CD4-positive, alpha-beta T cell treated with Interleukin-4 for 4 hours (primary cell): Measurements from ENCODE around the gene IL17REL.
A peak's percentile ranks its signal among the peaks of the same experiment; 100 is the strongest.

Source experiments
- DNase-seq: peaks from one replicate; pipeline ENCODE4 v3.0.0-alpha.2; 2020

The IL17REL gene

DNA sequence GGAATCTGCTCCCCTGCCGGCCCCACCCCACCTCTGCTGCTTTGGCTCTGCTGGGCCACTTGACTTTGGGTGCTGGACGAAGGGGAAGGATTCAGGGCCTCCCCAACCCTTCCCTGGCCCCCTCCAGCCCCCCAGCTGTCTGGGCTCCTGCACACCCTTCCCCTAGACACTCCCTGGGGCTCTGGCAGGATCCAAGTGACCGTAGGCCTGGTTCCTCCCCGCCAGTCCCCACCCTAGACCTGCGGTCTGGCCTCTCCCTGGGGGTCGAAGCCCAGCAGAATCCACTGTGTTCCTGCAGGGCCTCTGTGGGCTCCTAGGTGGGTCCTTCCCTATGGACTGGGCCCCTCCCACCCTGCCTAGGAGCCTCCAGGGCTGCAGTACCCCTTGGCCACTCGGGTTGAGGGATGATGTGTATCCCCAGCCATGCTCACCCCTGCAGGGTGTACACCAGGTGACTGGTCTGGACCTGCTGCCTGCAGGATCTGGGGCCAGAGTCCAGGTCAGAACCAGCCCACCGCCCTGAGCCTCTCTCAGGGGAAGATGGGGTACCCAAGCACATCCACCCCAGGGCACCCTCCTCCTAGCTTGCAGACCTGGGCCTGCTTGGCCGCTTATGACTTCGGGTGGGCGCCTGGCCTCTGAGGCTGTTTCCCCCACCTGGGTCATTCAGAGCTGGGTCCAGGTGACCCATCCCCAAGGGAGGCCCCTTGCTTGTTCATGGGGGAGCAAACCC lies 46.4 kb downstream of the IL17REL start:
- DNase-seq, result no peak

DNA sequence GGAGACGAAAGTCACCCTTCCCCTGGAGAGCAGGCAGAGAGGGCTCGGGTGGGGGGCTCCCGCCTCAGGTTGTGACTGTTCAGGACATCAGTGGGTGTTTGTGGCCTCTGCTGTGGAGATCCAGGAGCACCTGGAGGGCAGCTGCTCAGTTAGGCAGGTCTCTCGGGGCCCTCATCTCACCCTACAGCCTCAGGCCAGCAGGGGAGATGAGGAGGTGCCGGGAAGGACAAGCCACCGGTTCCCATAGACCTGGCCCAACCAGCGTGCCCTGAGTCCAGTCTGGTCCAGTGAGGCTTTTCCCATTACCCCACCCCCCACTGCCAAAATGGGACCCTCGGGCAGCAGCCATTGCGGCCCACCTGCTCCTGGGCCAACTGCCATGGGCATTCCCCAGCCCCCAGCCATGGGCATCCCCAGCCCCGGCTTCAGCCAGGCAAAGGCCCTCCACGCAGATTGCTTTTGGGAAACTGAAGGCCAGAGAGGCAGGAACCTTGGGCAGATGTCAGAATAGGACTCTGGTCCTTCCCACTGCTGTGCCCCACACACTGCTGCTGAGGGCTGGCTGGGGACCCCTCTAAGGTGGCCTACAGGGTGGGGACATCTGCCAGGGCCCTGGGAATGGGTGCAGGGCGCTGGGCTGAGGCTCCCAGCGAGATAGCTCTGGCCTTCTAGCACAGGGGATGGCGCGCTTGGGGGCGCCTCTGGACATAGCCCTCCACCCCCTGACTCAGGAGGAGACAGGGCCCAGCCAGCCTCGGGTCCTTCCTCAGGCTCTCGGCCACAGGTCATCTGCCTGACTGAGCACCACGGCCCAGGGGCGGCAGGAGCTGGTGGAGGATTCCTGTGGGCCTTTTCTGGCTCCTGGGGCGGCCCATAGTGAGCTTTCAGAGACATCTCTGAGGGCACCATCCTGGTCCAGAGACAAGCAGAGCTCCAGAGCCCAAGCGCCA lies 47.2 kb downstream of the IL17REL start:
- no peak for DNase-seq

GRCh38 chr22:49964136-49965090 lies 48.2 kb downstream of the IL17REL start:
- DNase-seq, result no peak

DNA sequence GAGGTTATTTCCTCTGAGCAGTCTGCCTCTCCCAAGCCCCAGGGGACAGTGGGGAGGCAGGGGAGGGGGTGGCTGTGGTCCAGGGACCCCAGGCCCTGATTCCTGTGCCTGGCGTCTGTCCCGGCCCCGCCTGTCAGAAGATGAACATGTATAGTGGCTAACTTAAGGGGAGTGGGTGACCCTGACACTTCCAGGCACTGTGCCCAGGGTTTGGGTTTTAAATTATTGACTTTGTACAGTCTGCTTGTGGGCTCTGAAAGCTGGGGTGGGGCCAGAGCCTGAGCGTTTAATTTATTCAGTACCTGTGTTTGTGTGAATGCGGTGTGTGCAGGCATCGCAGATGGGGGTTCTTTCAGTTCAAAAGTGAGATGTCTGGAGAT lies 48.9 kb downstream of the IL17REL start:
- no peak for DNase-seq

GRCh38 chr22:49962751-49963646 lies 49.6 kb downstream of the IL17REL start:
- no peak for DNase-seq

GRCh38 chr22:49962012-49962750 lies 50.4 kb downstream of the IL17REL start:
- DNase-seq, result peak; percentile 94

DNA sequence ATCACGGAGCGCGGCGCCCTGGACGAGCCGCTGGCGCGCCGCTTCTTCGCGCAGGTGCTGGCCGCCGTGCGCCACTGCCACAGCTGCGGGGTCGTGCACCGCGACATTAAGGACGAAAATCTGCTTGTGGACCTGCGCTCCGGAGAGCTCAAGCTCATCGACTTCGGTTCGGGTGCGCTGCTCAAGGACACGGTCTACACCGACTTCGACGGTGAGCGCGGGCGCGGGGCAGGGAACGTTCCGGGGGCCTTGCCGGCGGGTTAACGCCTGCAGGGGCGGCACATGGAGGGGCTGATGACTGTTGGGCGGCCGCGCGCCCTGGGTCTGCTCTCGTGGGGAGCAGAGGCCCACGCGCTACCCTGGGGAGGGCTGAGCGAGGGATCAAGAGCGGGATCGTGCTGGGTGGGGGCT lies 51.0 kb downstream of the IL17REL start:
- DNase-seq, result no peak

GRCh38 chr22:49961005-49961600 lies 51.5 kb downstream of the IL17REL start:
- DNase-seq, result no peak

- DNase-seq, result peak; percentile 96
These were observed 52.2 kb downstream of the IL17REL start, which contains the start of gene PIM3 for GRCh38 chr22:49960159-49961004. TSS of gene PIM3 (plus strand) at chr22:49960772. CDS start at chr22:49960948, 176 bp downstream.

DNA sequence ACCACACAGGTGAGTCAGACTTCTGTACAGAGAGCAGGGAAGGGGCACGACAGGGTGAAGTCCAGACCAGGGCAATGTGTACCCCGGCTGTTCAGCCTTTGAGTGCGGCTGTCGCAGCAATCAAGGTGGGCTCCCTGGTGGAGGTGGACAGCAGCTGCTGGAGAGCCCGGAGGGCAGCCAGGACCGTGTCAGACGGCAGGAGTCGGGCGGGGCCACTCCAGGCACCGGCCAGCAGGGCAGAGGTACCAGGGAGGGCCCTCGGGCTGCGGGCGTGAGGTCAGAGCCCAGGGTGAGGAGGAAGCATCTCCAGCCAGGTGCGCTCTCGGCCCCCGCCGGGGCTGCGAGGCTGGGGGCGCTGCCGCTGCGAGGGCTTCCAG lies 52.8 kb downstream of the IL17REL start:
- peak; percentile 34 for DNase-seq

DNA sequence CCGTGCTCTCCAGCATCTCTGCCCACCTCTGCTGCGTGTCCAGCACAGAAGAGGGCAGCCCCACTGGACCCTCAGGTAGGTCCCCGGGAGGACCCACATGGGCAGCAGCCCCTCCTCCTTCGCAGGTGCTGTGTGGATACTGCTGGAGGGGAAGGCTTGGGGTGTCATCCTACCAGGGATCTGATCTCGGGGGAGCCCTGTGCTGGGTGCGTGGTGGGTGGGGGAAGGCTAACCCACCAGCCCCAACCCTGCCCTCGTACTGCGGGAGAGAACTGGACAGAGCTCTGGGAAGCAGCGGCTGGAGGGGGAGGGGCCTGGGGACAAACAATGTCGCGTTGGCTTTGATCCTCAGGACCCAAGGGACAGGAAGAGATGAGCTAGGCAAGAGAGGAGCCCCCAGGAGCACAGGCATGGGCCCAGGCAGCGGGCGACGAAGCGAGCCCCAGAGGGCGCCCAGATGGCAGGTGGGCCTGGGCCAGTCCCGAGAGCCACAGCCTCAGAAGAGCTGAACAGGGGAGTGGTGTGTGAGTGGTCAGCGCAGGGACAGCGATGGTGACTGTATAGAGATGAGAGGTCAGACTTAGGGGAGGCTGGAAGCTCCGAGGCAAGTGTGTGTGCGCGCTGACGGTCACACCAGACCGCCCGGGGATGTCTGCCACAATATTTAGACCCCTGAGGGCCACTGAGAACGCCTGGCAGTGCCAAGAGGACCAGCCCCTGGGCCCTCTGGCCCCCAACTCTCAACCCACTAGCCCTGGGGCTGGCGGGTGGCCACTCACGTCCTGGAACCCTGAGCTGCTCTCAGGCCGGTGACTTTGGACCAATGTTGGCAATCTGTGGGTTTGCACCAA lies 53.4 kb downstream of the IL17REL start:
- no peak for DNase-seq

DNA sequence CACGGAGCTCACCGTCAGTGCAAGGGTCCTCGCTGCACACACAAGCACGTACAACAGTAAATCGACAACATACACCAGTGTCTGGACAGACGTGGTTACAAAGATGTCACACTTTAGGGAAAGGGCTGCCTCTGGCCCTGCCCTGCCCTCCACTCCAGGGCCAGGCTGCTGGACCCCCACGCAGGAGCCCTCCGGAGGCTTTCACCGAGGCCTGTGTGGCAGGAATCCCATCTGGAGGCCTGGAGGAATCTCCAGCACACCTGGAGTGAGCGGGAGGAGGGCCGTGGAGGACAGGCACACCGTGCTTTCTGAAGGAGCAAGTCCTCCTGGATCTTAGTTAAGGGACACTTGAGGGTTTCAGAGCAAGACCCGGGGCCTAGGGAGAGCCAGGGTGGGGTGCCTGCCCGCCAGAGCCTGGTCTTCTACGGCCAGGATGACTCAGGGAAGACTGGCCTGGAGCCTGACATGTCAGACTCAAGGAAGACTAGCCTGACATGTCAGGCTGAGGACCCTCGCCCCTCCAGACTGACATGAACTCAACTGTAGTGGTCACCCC lies 54.1 kb downstream of the IL17REL start:
- no peak for DNase-seq

DNA sequence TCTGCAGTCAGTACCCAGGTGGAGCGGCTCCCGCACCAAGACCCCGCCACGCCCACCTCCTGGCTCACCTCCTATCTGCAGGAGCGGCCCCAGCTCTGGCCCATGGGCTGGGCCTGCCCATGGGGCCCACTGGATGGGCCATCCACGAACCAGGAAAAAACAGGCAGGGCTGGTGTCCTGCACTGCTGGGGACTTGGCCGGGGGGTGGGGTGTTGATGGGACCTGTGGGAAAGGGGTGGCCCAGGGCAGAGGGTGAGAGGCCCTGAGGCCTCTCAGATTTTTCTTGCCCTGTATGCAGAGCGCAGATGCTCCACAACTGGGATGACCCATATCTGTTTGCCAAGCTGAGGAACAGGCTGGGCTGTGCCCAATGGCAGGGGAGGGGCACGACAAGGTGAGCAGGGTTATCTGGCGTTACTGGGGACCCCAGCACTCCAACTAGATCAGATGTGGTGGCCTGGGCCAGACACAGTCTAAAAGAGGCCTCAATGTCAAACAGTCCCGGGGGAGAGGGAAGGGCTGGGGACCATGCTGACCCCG lies 54.7 kb downstream of the IL17REL start:
- DNase-seq, result no peak

GRCh38 chr22:49956914-49957825 lies 55.4 kb downstream of the IL17REL start:
- no peak for DNase-seq

- DNase-seq, result no peak
These were observed 56.2 kb downstream of the IL17REL start for GRCh38 chr22:49956418-49956770.

DNA sequence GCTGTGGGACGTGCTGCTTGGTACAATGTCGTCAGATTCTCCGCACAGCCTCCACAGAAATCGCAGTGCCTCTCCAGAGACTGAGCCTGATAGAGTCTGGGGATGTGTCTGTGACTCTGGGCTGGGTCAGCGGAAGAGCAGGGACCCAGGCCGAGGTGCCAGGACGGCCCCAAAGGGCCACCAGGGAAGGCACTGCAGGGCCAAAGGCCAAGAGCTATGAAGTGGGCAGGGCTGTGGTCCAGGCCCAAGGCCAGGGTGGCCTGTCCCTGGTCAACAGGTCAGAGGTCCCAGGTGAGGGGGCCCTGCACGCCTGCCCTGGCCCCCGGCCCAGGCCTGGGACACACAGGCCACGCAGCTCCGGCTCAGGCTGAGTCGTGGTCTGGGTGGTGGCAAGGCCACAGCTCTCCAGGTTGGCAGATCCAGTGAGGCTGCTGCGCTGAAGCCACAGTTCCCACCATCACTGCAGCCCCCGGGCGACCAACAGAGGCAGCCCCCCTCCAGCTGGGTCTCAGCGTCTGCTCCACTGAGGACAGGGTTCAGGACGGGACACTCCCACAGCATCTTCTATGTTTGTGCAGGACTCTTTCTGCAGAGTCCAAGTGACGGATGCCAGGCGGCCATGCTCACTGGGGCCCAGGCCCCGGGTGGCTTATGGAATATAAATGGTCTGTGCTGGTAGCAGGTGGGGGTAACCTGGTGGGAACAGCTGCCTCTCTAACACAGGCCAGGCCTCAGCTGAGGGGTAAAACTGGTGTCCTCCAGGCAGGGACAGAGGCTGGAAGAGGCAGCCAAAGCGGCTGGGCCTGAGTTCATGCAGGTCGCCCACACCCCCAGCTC lies 56.8 kb downstream of the IL17REL start:
- DNase-seq, result no peak
